ENCODE data around the gene MYO7A. TPM values are rescaled to one million over a fixed set of nuclear protein-coding genes. Genes with fewer than 3 reads are reported as not detected.
A peak's percentile ranks its signal among the peaks of the same experiment; 100 is the strongest.

Gene MYO7A
- polyA plus RNA-seq (2011; rRNA removed) (not detected in 2 replicates), polyA minus RNA-seq (2011; rRNA and poly(A)+ RNA removed) (not detected in 2 replicates)

GRCh38 chr11:77127920-77128691, at the start of gene MYO7A:
TSS of gene MYO7A (plus strand) at chr11:77128246. CDS start at chr11:77130635, 2,389 bp downstream.
- TF ChIP-seq CTCF (IDR thresholded peaks at IDR 0.05; ENCODE audit: low read depth, low read length) = no peak
- Histone ChIP-seq H3K9me3 (ENCODE audit: control insufficient read depth, insufficient read depth, low read length) (peaks cover 4% of the 10 kb centered on the region; the same call in 1 of the 2 replicates), H3K27me3 (ENCODE audit: control insufficient read depth, insufficient read depth, low read length) (no peaks in the 10 kb centered on the region), H3K4me3 (ENCODE audit: low read depth, low read length) (peak within 1 kb of the TSS; percentile 59), H3K27ac (ENCODE audit: low read depth, low read length) (no peak within 1 kb of the TSS)
- ChIA-PET POLR2A (interaction anchor here (0.9 kb wide), 1 partner anchor 434 kb away, joined by 3 read pairs; no protein-coding TSS in a partner anchor), CTCF (interaction anchor here (0.7 to 4.1 kb wide), 24 partner anchors 9 to 491 kb away, joined by 3 to 62 read pairs (median 6); no protein-coding TSS in a partner anchor)
- no peak for DNase-seq (ENCODE audit: low read depth, low spot score)

GRCh38 chr11:77079666-77080065, 48.4 kb upstream of the MYO7A start:
- no peak for DNase-seq (ENCODE audit: low read depth, low spot score)
- no peaks in the 10 kb centered on the region for H3K27me3 ChIP-seq (ENCODE audit: control insufficient read depth, insufficient read depth, low read length)
- ChIA-PET POLR2A (interaction anchor here (2.3 kb wide), 1 partner anchor 13 kb away, joined by 6 read pairs; the partner anchor contains the start of gene CAPN5), CTCF (interaction anchor here (0.5 to 5.0 kb wide), 4 partner anchors 12 to 280 kb away, joined by 3 to 53 read pairs (median 3); no protein-coding TSS in a partner anchor)
- H3K4me3 ChIP-seq (ENCODE audit: low read depth, low read length) = no peak overlapping the region
- H3K27ac ChIP-seq (ENCODE audit: low read depth, low read length) = no peak overlapping the region
- TF ChIP-seq CTCF (IDR thresholded peaks at IDR 0.05; ENCODE audit: low read depth, low read length) = no peak
- no peaks in the 10 kb centered on the region for H3K9me3 ChIP-seq (ENCODE audit: control insufficient read depth, insufficient read depth, low read length)

GRCh38 chr11:77080643-77081210, 47.3 kb upstream of the MYO7A start:
- H3K27me3 ChIP-seq (ENCODE audit: control insufficient read depth, insufficient read depth, low read length) = no peaks in the 10 kb centered on the region
- no peak for DNase-seq (ENCODE audit: low read depth, low spot score)
- POLR2A ChIA-PET = interaction anchor here (2.3 kb wide), 1 partner anchor 14 kb away, joined by 6 read pairs; the partner anchor contains the start of gene CAPN5

GRCh38 chr11:77081381-77081851, 46.6 kb upstream of the MYO7A start:
- CTCF ChIA-PET = interaction anchor here (1.1 to 5.0 kb wide), 2 partner anchors 10 to 45 kb away, joined by 3 to 53 read pairs; no protein-coding TSS in a partner anchor
- Histone ChIP-seq H3K27ac (ENCODE audit: low read depth, low read length) (no peak overlapping the region), H3K27me3 (ENCODE audit: control insufficient read depth, insufficient read depth, low read length) (no peaks in the 10 kb centered on the region), H3K4me3 (ENCODE audit: low read depth, low read length) (no peak overlapping the region), H3K9me3 (ENCODE audit: control insufficient read depth, insufficient read depth, low read length) (no peaks in the 10 kb centered on the region)
- DNase-seq (ENCODE audit: low read depth, low spot score) = no peak
- POLR2A ChIA-PET = interaction anchor here (2.3 kb wide), 1 partner anchor 15 kb away, joined by 6 read pairs; the partner anchor contains the start of gene CAPN5
- no peak for TF ChIP-seq CTCF (IDR thresholded peaks at IDR 0.05; ENCODE audit: low read depth, low read length)

More at GRCh38 chr11:77080643-77081210, 47.3 kb upstream of the MYO7A start:
- no peak for TF ChIP-seq CTCF (IDR thresholded peaks at IDR 0.05; ENCODE audit: low read depth, low read length)
- H3K9me3 ChIP-seq (ENCODE audit: control insufficient read depth, insufficient read depth, low read length) = no peaks in the 10 kb centered on the region
- H3K27ac ChIP-seq (ENCODE audit: low read depth, low read length) = no peak overlapping the region
- H3K4me3 ChIP-seq (ENCODE audit: low read depth, low read length) = no peak overlapping the region
- CTCF ChIA-PET = interaction anchor here (1.0 to 5.0 kb wide), 2 partner anchors 11 to 33 kb away, joined by 3 to 53 read pairs; no protein-coding TSS in a partner anchor

Measured in AG04450 (cell line).